Transverse colon (tissue), 3 donors: Measurements from ENCODE around the gene SMPDL3A.

Source experiments
- POLR2A ChIP-seq: fragments of 450-650 bp; IDR thresholded peaks from one replicate; pipeline ENCODE4 v1.6.1; 2016; ENCODE audit warnings: antibody characterized with exemption, mild to moderate bottlenecking, moderate library complexity
- POLR2AphosphoS5 ChIP-seq, 3 donors: sonication (generic); formaldehyde crosslinking; IDR thresholded peaks; one replicate each; pipeline ENCODE4 v1.6.1; 2016; ENCODE audit warnings: antibody characterized with exemption in 3 of 3

GRCh38 chr6:122825163-122825562 lies 36.1 kb downstream of the SMPDL3A start:
- no peak for TF ChIP-seq POLR2AphosphoS5 (IDR thresholded peaks at IDR 0.05)
- TF ChIP-seq POLR2A = no peak
